ENCODE results near the gene FILIP1L. TPM values are rescaled to one million over a fixed set of nuclear protein-coding genes. Genes with fewer than 3 reads are reported as not detected.
A peak's percentile ranks its signal among the peaks of the same experiment; 100 is the strongest.

FILIP1L gene
- total RNA-seq, 1 donor = 213 TPM

GRCh38 chr3:100155590-100155989 lies 41.3 kb upstream of the FILIP1L start:
- H3K4me3 ChIP-seq (ENCODE audit: low read depth, low read length) = no peak overlapping the region
- DNase-seq (ENCODE audit: low read depth) = no peak
- no peak for TF ChIP-seq CTCF (IDR thresholded peaks at IDR 0.05; ENCODE audit: insufficient read depth, low read depth, low read length)

- TF ChIP-seq CTCF (IDR thresholded peaks at IDR 0.05; ENCODE audit: insufficient read depth, low read depth, low read length) = no peak
- no peak overlapping the region for H3K4me3 ChIP-seq (ENCODE audit: low read depth, low read length)
- DNase-seq (ENCODE audit: low read depth) = peak; percentile 21
These were observed 40.8 kb upstream of the FILIP1L start for GRCh38 chr3:100155128-100155527.

- no peak for DNase-seq (ENCODE audit: low read depth)
- H3K4me3 ChIP-seq (ENCODE audit: low read depth, low read length) = no peak overlapping the region
- TF ChIP-seq CTCF (IDR thresholded peaks at IDR 0.05; ENCODE audit: insufficient read depth, low read depth, low read length) = no peak
These were observed 39.9 kb upstream of the FILIP1L start for GRCh38 chr3:100154171-100154570.

- TF ChIP-seq CTCF (IDR thresholded peaks at IDR 0.05; ENCODE audit: insufficient read depth, low read depth, low read length) = no peak
- no peak overlapping the region for H3K4me3 ChIP-seq (ENCODE audit: low read depth, low read length)
- DNase-seq (ENCODE audit: low read depth) = no peak
These were observed 36.9 kb upstream of the FILIP1L start for GRCh38 chr3:100151024-100151707.

- no peak for TF ChIP-seq CTCF (IDR thresholded peaks at IDR 0.05; ENCODE audit: insufficient read depth, low read depth, low read length)
- peak; percentile 13 for DNase-seq (ENCODE audit: low read depth)
These were observed 36.2 kb upstream of the FILIP1L start for GRCh38 chr3:100150473-100150872.

GRCh38 chr3:100149713-100150415 lies 35.6 kb upstream of the FILIP1L start:
- DNase-seq (ENCODE audit: low read depth) = no peak
- H3K4me3 ChIP-seq (ENCODE audit: low read depth, low read length) = no peak overlapping the region
- TF ChIP-seq CTCF (IDR thresholded peaks at IDR 0.05; ENCODE audit: insufficient read depth, low read depth, low read length) = no peak

More at GRCh38 chr3:100150473-100150872, 36.2 kb upstream of the FILIP1L start:
- H3K4me3 ChIP-seq (ENCODE audit: low read depth, low read length) = no peak overlapping the region
